Hepatocyte (in vitro differentiated cells): ENCODE data around the gene SUCNR1.

Experiments used
- EZH2 ChIP-seq: fragments of 200-600 bp; sonication (generic); IDR thresholded peaks from 2 replicates; pipeline ENCODE4 v1.6.1; 2016; ENCODE audit warnings: antibody characterized with exemption, mild to moderate bottlenecking, borderline replicate concordance
- TF ChIP-seq, protein P1 (sequence below): fragments of 200-600 bp; sonication (generic); IDR thresholded peaks from 2 replicates; pipeline ENCODE4 v1.5.1; 2016; ENCODE audit warnings: antibody characterized with exemption, mild to moderate bottlenecking; ENCODE audit not compliant: poor library complexity

DNA sequence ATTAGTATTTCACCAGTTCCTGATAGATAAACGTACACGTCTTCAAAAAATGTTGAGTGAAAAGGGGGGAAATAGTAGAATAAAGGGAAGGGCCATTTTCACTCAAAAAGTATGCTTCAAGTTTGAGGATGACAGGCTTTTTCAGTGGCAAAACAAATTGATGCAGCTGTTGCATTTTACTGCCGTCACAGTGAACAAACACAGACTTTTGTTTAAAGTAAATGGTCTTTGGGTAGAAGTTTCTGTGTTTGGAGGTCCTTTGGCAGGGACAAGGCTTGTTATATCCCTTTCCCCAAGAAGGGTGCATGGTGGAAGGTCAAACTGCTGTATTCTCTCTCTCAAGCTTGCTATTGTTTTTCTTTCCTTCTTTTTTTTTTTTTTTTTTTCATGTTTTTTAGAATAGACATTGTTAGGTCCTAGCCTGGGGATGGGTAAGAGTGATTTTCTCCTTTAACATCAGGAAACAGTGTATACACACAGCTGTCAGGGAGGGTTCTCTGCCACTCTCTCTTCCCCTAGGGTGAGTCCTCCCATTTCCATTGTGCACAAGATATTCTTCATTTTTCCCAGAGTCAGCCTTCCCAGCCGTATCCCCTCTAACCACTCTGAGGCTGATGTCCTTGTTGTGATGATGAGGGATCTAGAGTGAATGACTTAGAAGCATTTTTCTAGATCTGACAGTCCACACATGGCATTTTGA, 6.6 kb upstream of the SUCNR1 start:
- TF ChIP-seq, protein P1, sequence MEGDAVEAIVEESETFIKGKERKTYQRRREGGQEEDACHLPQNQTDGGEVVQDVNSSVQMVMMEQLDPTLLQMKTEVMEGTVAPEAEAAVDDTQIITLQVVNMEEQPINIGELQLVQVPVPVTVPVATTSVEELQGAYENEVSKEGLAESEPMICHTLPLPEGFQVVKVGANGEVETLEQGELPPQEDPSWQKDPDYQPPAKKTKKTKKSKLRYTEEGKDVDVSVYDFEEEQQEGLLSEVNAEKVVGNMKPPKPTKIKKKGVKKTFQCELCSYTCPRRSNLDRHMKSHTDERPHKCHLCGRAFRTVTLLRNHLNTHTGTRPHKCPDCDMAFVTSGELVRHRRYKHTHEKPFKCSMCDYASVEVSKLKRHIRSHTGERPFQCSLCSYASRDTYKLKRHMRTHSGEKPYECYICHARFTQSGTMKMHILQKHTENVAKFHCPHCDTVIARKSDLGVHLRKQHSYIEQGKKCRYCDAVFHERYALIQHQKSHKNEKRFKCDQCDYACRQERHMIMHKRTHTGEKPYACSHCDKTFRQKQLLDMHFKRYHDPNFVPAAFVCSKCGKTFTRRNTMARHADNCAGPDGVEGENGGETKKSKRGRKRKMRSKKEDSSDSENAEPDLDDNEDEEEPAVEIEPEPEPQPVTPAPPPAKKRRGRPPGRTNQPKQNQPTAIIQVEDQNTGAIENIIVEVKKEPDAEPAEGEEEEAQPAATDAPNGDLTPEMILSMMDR, result no peak
- TF ChIP-seq EZH2, result no peak
